HG02610 (cell line): Measurements from ENCODE around the gene PHB1.
A peak's percentile ranks its signal among the peaks of the same experiment; 100 is the strongest.
"Not testable (repeated sequence)": the region's sequence is repeated elsewhere in the genome, so short reads cannot be mapped to it uniquely, and the experiment has no call there.

ENCODE experiments used
- ATAC-seq: cut with Tn5 transposase; IDR thresholded peaks from one replicate; pipeline ENCODE4 v1.9.1; 2021; ENCODE audit warnings: mild to moderate bottlenecking, moderate library complexity; ENCODE audit not compliant: unreplicated experiment

Gene PHB1

GRCh38 chr17:49406421-49407061 is 8.1 kb downstream of the PHB1 start:
- no peak for ATAC-seq

- no peak for ATAC-seq
These were observed 9.8 kb downstream of the PHB1 start for GRCh38 chr17:49404906-49405305.

GRCh38 chr17:49404361-49404760 is 10.3 kb downstream of the PHB1 start:
- peak; percentile 51 for ATAC-seq

- ATAC-seq: no peak
These were observed 11.0 kb downstream of the PHB1 start for GRCh38 chr17:49403514-49404289.

- ATAC-seq: no peak
These were observed 12.0 kb downstream of the PHB1 start for GRCh38 chr17:49402706-49403105.

- ATAC-seq: no peak
These were observed 12.6 kb downstream of the PHB1 start for GRCh38 chr17:49401971-49402611.

GRCh38 chr17:49399995-49400394 is 14.7 kb downstream of the PHB1 start:
- no peak for ATAC-seq

GRCh38 chr17:49397586-49397985 is 17.1 kb downstream of the PHB1 start:
- ATAC-seq: no peak

- ATAC-seq: no peak
These were observed 21.0 kb downstream of the PHB1 start for GRCh38 chr17:49393491-49394255.

- ATAC-seq: no peak
These were observed 23.9 kb downstream of the PHB1 start for GRCh38 chr17:49390548-49391324.

- ATAC-seq: not testable (repeated sequence)
These were observed 25.0 kb downstream of the PHB1 start for GRCh38 chr17:49389514-49390347.

- ATAC-seq: no peak
These were observed 25.8 kb downstream of the PHB1 start for GRCh38 chr17:49388692-49389513.

GRCh38 chr17:49388290-49388640 is 26.4 kb downstream of the PHB1 start:
- no peak for ATAC-seq

GRCh38 chr17:49387498-49388289 is 27.0 kb downstream of the PHB1 start:
- ATAC-seq: no peak

- ATAC-seq: no peak
These were observed 28.3 kb downstream of the PHB1 start for GRCh38 chr17:49386373-49386772.

- no peak for ATAC-seq
These were observed 29.7 kb downstream of the PHB1 start for GRCh38 chr17:49384951-49385350.

GRCh38 chr17:49383060-49383459 is 31.6 kb downstream of the PHB1 start:
- ATAC-seq: no peak

GRCh38 chr17:49382556-49382955 is 32.1 kb downstream of the PHB1 start:
- no peak for ATAC-seq
